Transverse colon (tissue), 3 donors: ENCODE results near the gene EIF2S1.

ENCODE experiments used
- CTCF ChIP-seq, 5 experiments: fragments of 200-600 bp in 3 of 5; fragments of 450-650 bp in 2 of 5; sonication (generic) in 3 of 5; IDR thresholded peaks; 1 replicate in 2 of 5; 2 replicates in 3 of 5; pipeline ENCODE4 v1.5.1; 2016 to 2017; ENCODE audit warnings: antibody characterized with exemption in 5 of 5, inconsistent platforms in 3 of 5, mild to moderate bottlenecking in 2 of 5, moderate library complexity in 1 of 5
- EP300 ChIP-seq: sonication (generic); formaldehyde crosslinking; IDR thresholded peaks from one replicate; pipeline ENCODE4 v1.6.1; 2017; ENCODE audit warnings: antibody characterized with exemption, low read depth

DNA sequence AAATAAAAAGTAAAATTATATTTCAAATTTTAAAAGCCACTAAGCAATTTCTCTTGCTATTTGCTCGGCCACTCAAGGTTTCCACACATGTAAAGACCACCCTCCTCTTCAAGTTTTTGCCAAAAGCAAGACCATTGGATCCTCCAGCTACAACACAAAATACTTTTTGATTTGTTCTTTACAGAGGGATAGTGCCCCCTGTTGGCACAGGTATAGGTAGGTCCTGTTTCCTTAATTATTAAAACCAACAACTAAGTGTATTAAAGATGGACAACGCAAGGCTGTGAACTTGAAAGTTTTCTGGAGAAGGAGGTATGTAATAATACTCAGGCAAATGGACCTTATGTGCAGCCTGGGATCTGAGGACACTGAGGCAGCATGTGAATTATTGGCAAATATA, 24.3 kb upstream of the EIF2S1 start:
- no peak for TF ChIP-seq EP300
- peak in 3 of 5 experiments; percentile 14 to 36 (median 23) for TF ChIP-seq CTCF (IDR thresholded peaks at IDR 0.05)
